ENCODE results near the gene SAMD13. TPM values are rescaled to one million over a fixed set of nuclear protein-coding genes. Genes with fewer than 3 reads are reported as not detected.

SAMD13 gene
- total RNA-seq, 4 donors from 2014 or later = 0.33 to 2.5 (median 2.1) TPM; not detected in 1

- peaks cover 0 to 17% (median 12%) of the 10 kb centered on the region in 4 donors for H3K4me1 ChIP-seq
- H3K27ac ChIP-seq (replicated peaks in 1 of 4) = no peak overlapping the region
- H3K4me3 ChIP-seq = no peak overlapping the region
- DNase-seq (ENCODE audit: extremely low spot score) = no peak
- intact Hi-C loops (cut with DNase I) = no loop called here
- H3K36me3 ChIP-seq = no peaks in the 10 kb centered on the region
- no peaks in the 10 kb centered on the region for H3K9me3 ChIP-seq
- TF ChIP-seq CTCF (IDR thresholded peaks at IDR 0.05) (no peak), POLR2A (IDR thresholded peaks at IDR 0.05; ENCODE audit: low read depth) (no peak), EP300 (IDR thresholded peaks at IDR 0.05) (no peak), POLR2AphosphoS5 (IDR thresholded peaks at IDR 0.05) (no peak)
- no peaks in the 10 kb centered on the region for H3K27me3 ChIP-seq
- 98% methylated on average over 5 of the region's 5 CpGs for WGBS
These were observed 66.9 kb downstream of the SAMD13 start for GRCh38 chr1:84368441-84368840.

GRCh38 chr1:84370266-84370665, 68.8 kb downstream of the SAMD13 start:
- Histone ChIP-seq H3K36me3 (no peaks in the 10 kb centered on the region), H3K9me3 (no peaks in the 10 kb centered on the region), H3K27me3 (no peaks in the 10 kb centered on the region), H3K27ac (replicated peaks in 1 of 4) (no peak overlapping the region), H3K4me3 (no peak overlapping the region), H3K4me1 (peaks cover 0 to 25% (median 18%) of the 10 kb centered on the region in 4 donors)
- TF ChIP-seq EP300 (IDR thresholded peaks at IDR 0.05) (no peak), POLR2AphosphoS5 (IDR thresholded peaks at IDR 0.05) (no peak), POLR2A (IDR thresholded peaks at IDR 0.05; ENCODE audit: low read depth) (no peak)
- intact Hi-C loops (cut with DNase I) = no loop called here
- no peak for DNase-seq (ENCODE audit: extremely low spot score)
- WGBS = 94% methylated on average over 1 of the region's 1 CpG

GRCh38 chr1:84370831-84371394, 69.4 kb downstream of the SAMD13 start:
- WGBS = 89% methylated on average over 4 of the region's 4 CpGs
- Histone ChIP-seq H3K27me3 (no peaks in the 10 kb centered on the region), H3K9me3 (no peaks in the 10 kb centered on the region), H3K27ac (replicated peaks in 1 of 4) (no peak overlapping the region), H3K36me3 (no peaks in the 10 kb centered on the region), H3K4me3 (no peak overlapping the region), H3K4me1 (peaks cover 0 to 20% (median 14%) of the 10 kb centered on the region in 4 donors)
- TF ChIP-seq POLR2AphosphoS5 (IDR thresholded peaks at IDR 0.05) (no peak), EP300 (IDR thresholded peaks at IDR 0.05) (no peak), POLR2A (IDR thresholded peaks at IDR 0.05; ENCODE audit: low read depth) (no peak), CTCF (IDR thresholded peaks at IDR 0.05) (no peak)
- DNase-seq (ENCODE audit: extremely low spot score) = no peak
- intact Hi-C loops (cut with DNase I) = no loop called here

DNA sequence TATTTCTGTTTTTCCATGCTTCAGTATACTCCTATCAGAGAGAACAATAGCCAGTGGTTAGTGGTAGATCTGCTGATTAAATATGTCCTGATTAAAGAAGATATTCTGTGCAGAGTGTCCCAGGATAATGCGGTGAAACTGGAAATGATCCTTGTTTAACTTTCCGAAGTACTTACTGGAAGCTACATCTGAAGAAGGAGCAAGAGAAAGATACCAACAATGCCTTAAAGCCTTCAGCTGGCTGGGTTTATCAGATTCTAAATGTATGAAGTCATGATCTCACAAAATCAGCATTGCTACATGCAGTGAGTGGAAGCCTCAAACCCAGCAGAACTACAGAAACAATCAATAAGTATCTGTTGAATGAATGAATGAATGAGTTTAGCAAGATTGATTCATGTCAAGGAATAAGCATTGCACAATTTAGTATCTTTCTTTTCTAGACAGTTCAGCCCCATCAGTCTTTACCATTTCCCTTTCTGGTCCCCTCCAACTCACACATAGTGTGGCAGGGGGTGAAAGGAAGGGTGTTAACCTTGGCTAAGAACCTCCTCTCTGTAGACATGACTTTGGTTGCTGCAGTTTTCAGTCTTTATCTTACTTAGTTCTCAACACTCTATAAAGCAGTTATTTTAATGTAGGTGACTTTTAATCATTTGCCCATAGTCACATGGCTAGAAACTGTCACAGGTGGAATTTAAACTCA, 72.1 kb downstream of the SAMD13 start:
- H3K4me1 ChIP-seq = peaks cover 6 to 26% (median 10%) of the 10 kb centered on the region in 4 donors
- DNase-seq (ENCODE audit: extremely low spot score) = no peak
- no peaks in the 10 kb centered on the region for H3K36me3 ChIP-seq
- no peak overlapping the region for H3K4me3 ChIP-seq
- WGBS = 43% methylated on average over 2 of the region's 2 CpGs
- intact Hi-C loops (cut with DNase I) = no loop called here
- TF ChIP-seq CTCF (IDR thresholded peaks at IDR 0.05) (no peak), EP300 (IDR thresholded peaks at IDR 0.05) (no peak), POLR2AphosphoS5 (IDR thresholded peaks at IDR 0.05) (no peak), POLR2A (IDR thresholded peaks at IDR 0.05; ENCODE audit: low read depth) (no peak)
- H3K9me3 ChIP-seq = no peaks in the 10 kb centered on the region
- H3K27ac ChIP-seq (replicated peaks in 1 of 4) = no peak overlapping the region
- H3K27me3 ChIP-seq = no peaks in the 10 kb centered on the region

DNA sequence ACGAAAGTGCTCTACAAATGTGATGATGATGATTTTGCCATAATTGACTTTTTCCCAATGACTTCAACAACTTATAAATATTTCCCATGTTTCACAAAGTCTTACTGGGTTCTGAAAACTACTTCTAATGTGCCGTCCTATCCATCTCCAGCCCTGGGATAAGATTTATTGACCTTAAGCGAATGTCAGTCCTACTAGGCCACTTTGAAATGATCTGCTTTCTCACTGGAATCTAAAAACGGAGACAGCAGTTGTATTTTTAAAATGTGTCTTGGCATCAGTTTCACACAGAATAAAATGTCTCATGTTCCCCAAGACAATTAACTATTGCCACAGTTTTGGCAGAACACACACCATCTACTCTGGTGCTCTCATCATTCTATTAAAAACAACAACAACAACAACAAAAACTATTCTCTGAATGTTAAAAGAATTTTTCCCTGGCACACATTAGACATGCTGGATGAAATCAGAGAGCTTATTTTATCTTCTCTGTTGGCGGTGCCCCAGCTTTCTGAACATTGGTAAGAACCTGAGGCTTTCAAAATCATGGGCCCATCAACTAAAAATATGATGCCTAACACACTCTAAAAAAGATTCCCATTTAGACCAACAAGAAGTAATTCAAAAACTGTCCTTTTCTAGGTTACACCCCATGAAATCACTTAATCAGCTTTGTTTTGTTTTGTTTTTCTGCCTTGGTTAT, 73.6 kb downstream of the SAMD13 start:
- Histone ChIP-seq H3K27ac (replicated peaks in 1 of 4) (peak overlapping the region in 1 of 4 donors; percentile 23), H3K4me3 (no peak overlapping the region), H3K36me3 (no peaks in the 10 kb centered on the region), H3K27me3 (no peaks in the 10 kb centered on the region), H3K9me3 (no peaks in the 10 kb centered on the region), H3K4me1 (peaks cover 6 to 26% (median 10%) of the 10 kb centered on the region in 4 donors)
- intact Hi-C loops (cut with DNase I) = no loop called here
- no peak for TF ChIP-seq CTCF (IDR thresholded peaks at IDR 0.05)
- TF ChIP-seq POLR2A (IDR thresholded peaks at IDR 0.05; ENCODE audit: low read depth) = no peak
- TF ChIP-seq POLR2AphosphoS5 (IDR thresholded peaks at IDR 0.05) = no peak
- TF ChIP-seq EP300 (IDR thresholded peaks at IDR 0.05) = no peak
- no peak for DNase-seq (ENCODE audit: extremely low spot score)
- WGBS = 63% methylated on average over 5 of the region's 5 CpGs
